Astrocyte (in vitro differentiated cells and primary cell): ENCODE measurements around the gene UQCRFS1. TPM values are rescaled to one million over a fixed set of nuclear protein-coding genes. Genes with fewer than 3 reads are reported as not detected.
"Not testable (repeated sequence)": the region's sequence is repeated elsewhere in the genome, so short reads cannot be mapped to it uniquely, and the experiment has no call there.

Experiments used
- DNase-seq: peaks from one replicate; pipeline ENCODE4 v3.0.0-alpha.2; 2010; ENCODE audit warnings: low read depth
- FAIRE-seq: peaks from 2 replicates; lab custom pipeline; 2011; peaks lifted over from hg19 to GRCh38; lab: Jason Lieb, UNC
- H2AFZ ChIP-seq: 2 replicates; pipeline ENCODE4 v1.6.0; 2012; ENCODE audit warnings: low read depth, low read length, inconsistent platforms
- H3K27ac ChIP-seq: 2 replicates; pipeline ENCODE4 v1.5.1; 2011; ENCODE audit warnings: low read depth, low read length, inconsistent platforms
- H3K27me3 ChIP-seq: 2 replicates; pipeline ENCODE4 v1.6.0; 2011; ENCODE audit warnings: low read length, inconsistent platforms; ENCODE audit not compliant: insufficient read depth
- H3K36me3 ChIP-seq: 2 replicates; pipeline ENCODE4 v1.5.1; 2011; ENCODE audit warnings: low read length, inconsistent platforms; ENCODE audit not compliant: insufficient read depth
- H3K4me1 ChIP-seq: 2 replicates; pipeline ENCODE4 v1.5.1; 2011; ENCODE audit warnings: low read length, inconsistent platforms; ENCODE audit not compliant: insufficient read depth
- H3K4me2 ChIP-seq: 2 replicates; pipeline ENCODE4 v1.6.0; 2012; ENCODE audit warnings: low read length, inconsistent platforms
- H3K4me3 ChIP-seq: 2 replicates; pipeline ENCODE4 v1.5.1; 2011; ENCODE audit warnings: low read depth, mild to moderate bottlenecking, low read length, inconsistent platforms; ENCODE audit not compliant: insufficient read depth
- H3K79me2 ChIP-seq: 2 replicates; pipeline ENCODE4 v1.6.0; 2012; ENCODE audit warnings: mild to moderate bottlenecking, low read length, inconsistent platforms; ENCODE audit not compliant: insufficient read depth
- H3K9ac ChIP-seq: 2 replicates; pipeline ENCODE4 v1.6.0; 2012; ENCODE audit warnings: mild to moderate bottlenecking, low read length, inconsistent platforms
- H3K9me3 ChIP-seq: 2 replicates; pipeline ENCODE4 v1.5.1; 2012; ENCODE audit warnings: low read depth, mild to moderate bottlenecking, low read length, inconsistent platforms; ENCODE audit not compliant: insufficient read depth
- H4K20me1 ChIP-seq: 2 replicates; pipeline ENCODE4 v1.6.0; 2012; ENCODE audit warnings: low read length, inconsistent platforms; ENCODE audit not compliant: insufficient read depth
- H3K27ac Mint-ChIP-seq: one replicate; pipeline ENCODE4 v1.8.0; 2021; ENCODE audit warnings: mild to moderate bottlenecking, mixed read lengths; ENCODE audit not compliant: unreplicated experiment
- H3K27me3 Mint-ChIP-seq: one replicate; pipeline ENCODE4 v1.8.0; 2021; ENCODE audit warnings: low read depth, mixed read lengths; ENCODE audit not compliant: unreplicated experiment
- H3K36me3 Mint-ChIP-seq: one replicate; pipeline ENCODE4 v1.8.0; 2021; ENCODE audit warnings: low read depth, mixed read lengths; ENCODE audit not compliant: unreplicated experiment
- H3K4me1 Mint-ChIP-seq: one replicate; pipeline ENCODE4 v1.8.0; 2021; ENCODE audit warnings: low read depth, mixed read lengths; ENCODE audit not compliant: unreplicated experiment
- H3K4me3 Mint-ChIP-seq: one replicate; pipeline ENCODE4 v1.8.0; 2021; ENCODE audit warnings: mild to moderate bottlenecking, moderate library complexity, mixed read lengths; ENCODE audit not compliant: unreplicated experiment
- H3K9me3 Mint-ChIP-seq: one replicate; pipeline ENCODE4 v1.8.0; 2021; ENCODE audit warnings: mild to moderate bottlenecking, mixed read lengths; ENCODE audit not compliant: unreplicated experiment
- CTCF ChIP-seq: IDR thresholded peaks from 2 replicates; pipeline ENCODE4 v1.5.1; 2011; ENCODE audit warnings: low read depth, mild to moderate bottlenecking, inconsistent platforms, low read length, moderate library complexity; ENCODE audit not compliant: insufficient read depth
- EZH2 ChIP-seq: IDR thresholded peaks from 2 replicates; pipeline ENCODE4 v1.6.1; 2012; ENCODE audit warnings: mild to moderate bottlenecking, low read length, inconsistent platforms; ENCODE audit not compliant: insufficient read depth
- total RNA-seq: library from RNA; stranded (reverse); gene quantifications from 2 replicates; pipeline ENCODE4 v1.2.1, GENCODE V29; 2021

Gene UQCRFS1
- total RNA-seq, 1 donor from 2014 or later, result 33.1 TPM

- not testable (repeated sequence) for H3K4me1 Mint-ChIP-seq, DNase-seq, H3K27me3 ChIP-seq, H3K9me3 ChIP-seq, H3K4me3 ChIP-seq, H3K9me3 Mint-ChIP-seq, H3K9ac ChIP-seq, FAIRE-seq, H2AFZ ChIP-seq, H3K27me3 Mint-ChIP-seq, H3K27ac ChIP-seq, H3K27ac Mint-ChIP-seq, H3K4me2 ChIP-seq, H3K36me3 ChIP-seq, H3K36me3 Mint-ChIP-seq, H3K4me1 ChIP-seq
- peak overlapping the region; percentile 17 for H3K4me3 Mint-ChIP-seq
- Histone ChIP-seq H3K79me2 (peaks cover 63% of the 10 kb centered on the region), H4K20me1 (peaks cover 52% of the 10 kb centered on the region)
These were observed 2.4 kb downstream of the UQCRFS1 start for GRCh38 chr19:29210502-29210901.

GRCh38 chr19:29207403-29208187 lies 5.4 kb downstream of the UQCRFS1 start:
- H3K27ac Mint-ChIP-seq, H3K27ac ChIP-seq, DNase-seq, H3K4me2 ChIP-seq, H3K4me1 ChIP-seq, H3K4me1 Mint-ChIP-seq, H2AFZ ChIP-seq, H3K36me3 ChIP-seq, H3K9ac ChIP-seq, H3K9me3 Mint-ChIP-seq, H3K27me3 Mint-ChIP-seq, H3K36me3 Mint-ChIP-seq, H3K4me3 ChIP-seq, H3K9me3 ChIP-seq, H3K4me3 Mint-ChIP-seq, H3K27me3 ChIP-seq: not testable (repeated sequence)
- peaks cover 65% of the 10 kb centered on the region for H3K79me2 ChIP-seq
- H4K20me1 ChIP-seq, result peaks cover 57% of the 10 kb centered on the region
- peak; percentile 78 for FAIRE-seq

- Mint-ChIP-seq H3K36me3 (peaks cover 2% of the 10 kb centered on the region), H3K9me3 (peaks cover 3% of the 10 kb centered on the region), H3K27ac (no peak overlapping the region), H3K4me1 (peaks cover 8% of the 10 kb centered on the region), H3K4me3 (no peak overlapping the region), H3K27me3 (no peaks in the 10 kb centered on the region)
- Histone ChIP-seq H3K36me3 (peaks cover 7% of the 10 kb centered on the region), H3K27me3 (no peaks in the 10 kb centered on the region), H2AFZ (no peak overlapping the region), H3K4me2 (no peak overlapping the region), H3K79me2 (peaks cover 54% of the 10 kb centered on the region), H3K4me1 (peaks cover under 1% of the 10 kb centered on the region), H3K9me3 (no peaks in the 10 kb centered on the region), H3K9ac (no peak overlapping the region), H3K27ac (no peak overlapping the region), H4K20me1 (peaks cover 47% of the 10 kb centered on the region), H3K4me3 (no peak overlapping the region)
- FAIRE-seq (no peak), DNase-seq (no peak)
- no peak for TF ChIP-seq CTCF
- no peak for TF ChIP-seq EZH2
These were observed 6.5 kb downstream of the UQCRFS1 start for GRCh38 chr19:29206453-29206852.
